ENCODE measurements around the gene MARK1.

Gene MARK1

GRCh38 chr1:220708244-220708643, 180.3 kb downstream of the MARK1 start:
- H3K4me3 ChIP-seq (ENCODE audit: low read length): no peak overlapping the region
- DNase-seq (ENCODE audit: low read depth): no peak
- no peak for TF ChIP-seq CTCF (IDR thresholded peaks at IDR 0.05; ENCODE audit: insufficient read depth, low read depth, low read length, missing control alignments)

GRCh38 chr1:220708936-220709801, 181.2 kb downstream of the MARK1 start:
- TF ChIP-seq CTCF (IDR thresholded peaks at IDR 0.05; ENCODE audit: insufficient read depth, low read depth, low read length, missing control alignments): no peak
- DNase-seq (ENCODE audit: low read depth): no peak
- no peak overlapping the region for H3K4me3 ChIP-seq (ENCODE audit: low read length)

- no peak for DNase-seq (ENCODE audit: low read depth)
- H3K4me3 ChIP-seq (ENCODE audit: low read length): no peak overlapping the region
Observed at GRCh38 chr1:220710333-220710732, 182.4 kb downstream of the MARK1 start.

GRCh38 chr1:220711056-220711809, 183.3 kb downstream of the MARK1 start:
- TF ChIP-seq CTCF (IDR thresholded peaks at IDR 0.05; ENCODE audit: insufficient read depth, low read depth, low read length, missing control alignments): no peak
- H3K4me3 ChIP-seq (ENCODE audit: low read length): no peak overlapping the region
- no peak for DNase-seq (ENCODE audit: low read depth)

More at GRCh38 chr1:220710333-220710732, 182.4 kb downstream of the MARK1 start:
- TF ChIP-seq CTCF (IDR thresholded peaks at IDR 0.05; ENCODE audit: insufficient read depth, low read depth, low read length, missing control alignments): no peak

All from epithelial cell of esophagus (primary cell).